Measurements from ENCODE around the gene EFNA5. TPM values are rescaled to one million over a fixed set of nuclear protein-coding genes. Genes with fewer than 3 reads are reported as not detected.

Gene EFNA5
- total RNA-seq = 1 to 10 TPM; 2.4 to 9.2 (median 3.9) TPM

DNA sequence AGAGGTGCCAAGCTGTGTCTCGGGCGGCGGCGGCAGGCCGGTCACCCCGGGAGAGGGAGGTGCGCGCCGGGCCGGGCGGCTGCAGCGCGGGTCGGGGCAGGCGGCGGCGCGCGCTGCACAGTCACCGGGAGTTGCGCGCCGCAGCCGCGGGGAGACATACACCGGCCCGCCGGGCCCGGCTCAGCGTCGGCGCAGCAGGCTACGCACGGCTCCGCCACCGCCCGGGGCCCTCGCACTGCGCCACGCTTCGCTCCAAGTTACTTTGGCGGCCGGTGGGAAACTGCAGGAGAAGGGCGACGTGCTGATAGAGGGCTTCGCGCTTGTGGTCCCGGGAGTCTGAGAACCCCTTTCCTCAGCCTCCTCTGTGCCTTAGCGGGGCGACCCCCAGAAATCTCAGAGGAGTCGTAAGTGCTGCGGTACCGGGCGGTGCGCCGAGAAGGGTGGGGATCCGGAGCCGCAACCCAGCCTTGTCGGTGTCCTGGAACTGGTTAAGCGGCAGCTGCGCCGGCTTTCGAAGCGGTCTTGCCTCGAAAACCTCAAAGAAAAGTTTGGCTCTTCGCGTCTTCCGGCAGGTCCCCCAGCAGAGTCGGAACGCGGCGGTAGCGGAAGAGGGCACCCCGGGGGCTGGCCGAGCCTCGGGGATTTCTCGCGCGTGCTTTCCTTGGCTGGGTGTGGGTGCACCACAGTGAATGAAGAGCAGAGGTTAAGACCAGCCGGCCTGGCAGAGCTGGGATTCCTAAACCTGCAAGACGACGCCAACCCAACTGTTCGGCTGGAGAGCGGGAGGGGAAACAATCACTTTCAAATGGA lies at the start of gene EFNA5:
Gene EFNA5, minus strand, starts transcription at position 6 of the 810 bp plus-strand sequence.
- ATAC-seq = no peak
- 0% methylated on average over 1 of the region's 84 CpGs; no CpG with 5 or more reads in 1 of the 2 donors for WGBS, 2 donors (ENCODE audit: low coverage in 1 of 2)
- peak within 1 kb of the TSS in 3 of 4 donors; percentile 56 to 74 (median 58) for H3K27ac ChIP-seq
- no peaks in the 10 kb centered on the region for H3K36me3 ChIP-seq
- H3K27me3 ChIP-seq = peaks cover 50% of the 10 kb centered on the region
- H3K9me3 ChIP-seq = no peaks in the 10 kb centered on the region
- peak within 1 kb of the TSS; percentile 42 to 56 for H3K4me3 ChIP-seq
- H3K4me1 ChIP-seq = peaks cover 0 to 51% (median 22%) of the 10 kb centered on the region in 3 donors
- TF ChIP-seq EP300 (IDR thresholded peaks at IDR 0.05) (no peak), POLR2A (IDR thresholded peaks at IDR 0.05) (no peak), POLR2AphosphoS5 (IDR thresholded peaks at IDR 0.05) (no peak)
- TF ChIP-seq, protein P1, sequence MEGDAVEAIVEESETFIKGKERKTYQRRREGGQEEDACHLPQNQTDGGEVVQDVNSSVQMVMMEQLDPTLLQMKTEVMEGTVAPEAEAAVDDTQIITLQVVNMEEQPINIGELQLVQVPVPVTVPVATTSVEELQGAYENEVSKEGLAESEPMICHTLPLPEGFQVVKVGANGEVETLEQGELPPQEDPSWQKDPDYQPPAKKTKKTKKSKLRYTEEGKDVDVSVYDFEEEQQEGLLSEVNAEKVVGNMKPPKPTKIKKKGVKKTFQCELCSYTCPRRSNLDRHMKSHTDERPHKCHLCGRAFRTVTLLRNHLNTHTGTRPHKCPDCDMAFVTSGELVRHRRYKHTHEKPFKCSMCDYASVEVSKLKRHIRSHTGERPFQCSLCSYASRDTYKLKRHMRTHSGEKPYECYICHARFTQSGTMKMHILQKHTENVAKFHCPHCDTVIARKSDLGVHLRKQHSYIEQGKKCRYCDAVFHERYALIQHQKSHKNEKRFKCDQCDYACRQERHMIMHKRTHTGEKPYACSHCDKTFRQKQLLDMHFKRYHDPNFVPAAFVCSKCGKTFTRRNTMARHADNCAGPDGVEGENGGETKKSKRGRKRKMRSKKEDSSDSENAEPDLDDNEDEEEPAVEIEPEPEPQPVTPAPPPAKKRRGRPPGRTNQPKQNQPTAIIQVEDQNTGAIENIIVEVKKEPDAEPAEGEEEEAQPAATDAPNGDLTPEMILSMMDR (IDR thresholded peaks at IDR 0.05) = no peak

DNA sequence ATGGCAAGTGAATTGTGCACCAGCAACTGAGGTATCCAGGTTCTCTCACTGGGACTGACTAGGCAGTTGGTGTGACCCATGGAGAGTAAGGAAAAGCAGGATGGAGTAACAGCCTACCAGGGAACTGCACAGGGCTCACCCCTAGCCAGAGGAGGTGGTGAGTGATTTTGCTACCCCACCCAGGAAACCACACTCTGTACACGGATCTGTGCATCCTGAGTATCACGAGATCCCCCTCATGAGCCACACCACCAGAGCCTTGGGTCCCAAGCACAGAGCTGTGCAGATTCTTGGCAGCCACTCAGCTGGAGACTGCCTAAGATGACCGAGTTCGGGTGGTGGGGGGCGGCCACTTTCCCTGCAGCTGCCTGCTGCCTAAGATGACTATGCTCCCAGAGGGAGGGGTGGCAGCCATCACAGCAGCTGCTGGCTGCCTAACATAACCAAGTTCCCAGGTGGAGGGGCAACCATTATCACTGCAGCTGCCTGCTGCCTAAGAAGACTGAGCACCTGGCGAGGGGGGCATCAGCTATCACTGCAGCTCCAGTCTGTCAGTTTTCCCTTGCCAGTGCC lies 48.4 kb upstream of the EFNA5 start:
- no peaks in the 10 kb centered on the region for H3K27me3 ChIP-seq
- H3K9me3 ChIP-seq = peaks cover 0 to 61% (median 0%) of the 10 kb centered on the region in 3 donors
- WGBS, 2 donors (ENCODE audit: low coverage in 1 of 2) = 83 to 88% methylated on average over 1 to 4 of the region's 6 CpGs
- H3K4me1 ChIP-seq = no peaks in the 10 kb centered on the region
- TF ChIP-seq, protein P1 (IDR thresholded peaks at IDR 0.05) = no peak
- TF ChIP-seq POLR2AphosphoS5 (IDR thresholded peaks at IDR 0.05) = no peak
- no peak for TF ChIP-seq EP300 (IDR thresholded peaks at IDR 0.05)
- ATAC-seq = no peak
- no peak overlapping the region for H3K4me3 ChIP-seq
- H3K27ac ChIP-seq = no peak overlapping the region
- H3K36me3 ChIP-seq = no peaks in the 10 kb centered on the region

- ATAC-seq = no peak
- 78% methylated on average over 1 of the region's 1 CpG; no CpG with 5 or more reads in 1 of the 2 donors for WGBS, 2 donors (ENCODE audit: low coverage in 1 of 2)
- peaks cover 0 to 54% (median 0%) of the 10 kb centered on the region in 3 donors for H3K9me3 ChIP-seq
- no peak overlapping the region for H3K4me3 ChIP-seq
- H3K27ac ChIP-seq = no peak overlapping the region
- TF ChIP-seq POLR2A (IDR thresholded peaks at IDR 0.05) (no peak), POLR2AphosphoS5 (IDR thresholded peaks at IDR 0.05) (no peak), EP300 (IDR thresholded peaks at IDR 0.05) (no peak)
- TF ChIP-seq, protein P1 (IDR thresholded peaks at IDR 0.05) = no peak
- H3K4me1 ChIP-seq = no peaks in the 10 kb centered on the region
- no peaks in the 10 kb centered on the region for H3K36me3 ChIP-seq
- no peaks in the 10 kb centered on the region for H3K27me3 ChIP-seq
These were observed 47.1 kb upstream of the EFNA5 start for GRCh38 chr5:107717816-107718215.

DNA sequence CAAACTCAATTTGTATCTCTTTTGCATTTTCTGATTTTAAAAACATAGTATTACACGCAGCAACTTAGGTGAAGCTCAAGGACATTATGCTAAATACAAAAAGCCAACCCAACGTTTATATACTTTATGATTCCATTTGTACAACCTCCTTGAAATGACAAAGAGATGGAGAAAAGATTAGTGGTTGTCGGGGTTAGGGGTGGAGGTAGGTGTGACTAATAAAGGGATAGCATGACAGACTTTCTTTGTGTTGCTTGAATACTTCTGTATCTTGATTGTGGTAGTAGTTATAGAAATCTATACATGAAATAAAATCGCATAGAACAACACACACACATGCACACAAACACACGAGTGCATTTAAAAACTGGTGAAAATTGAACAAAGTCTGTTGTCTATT lies 42.5 kb upstream of the EFNA5 start:
- no peak for ATAC-seq
- 80 to 85% methylated on average over 5 of the region's 5 CpGs for WGBS, 2 donors (ENCODE audit: low coverage in 1 of 2)
- H3K27ac ChIP-seq = no peak overlapping the region
- H3K4me1 ChIP-seq = no peaks in the 10 kb centered on the region
- H3K36me3 ChIP-seq = no peaks in the 10 kb centered on the region
- H3K27me3 ChIP-seq = no peaks in the 10 kb centered on the region
- TF ChIP-seq, protein P1 (IDR thresholded peaks at IDR 0.05) = no peak
- TF ChIP-seq POLR2AphosphoS5 (IDR thresholded peaks at IDR 0.05) = no peak
- TF ChIP-seq EP300 (IDR thresholded peaks at IDR 0.05) = no peak
- TF ChIP-seq POLR2A (IDR thresholded peaks at IDR 0.05) = no peak
- H3K9me3 ChIP-seq = peaks cover 0 to 18% (median 0%) of the 10 kb centered on the region in 3 donors
- no peak overlapping the region for H3K4me3 ChIP-seq

Data from gastroesophageal sphincter (tissue), 4 donors.